ENCODE data around the gene TUSC2.
"Not testable (repeated sequence)": the region's sequence is repeated elsewhere in the genome, so short reads cannot be mapped to it uniquely, and the experiment has no call there.

TUSC2 gene

DNA sequence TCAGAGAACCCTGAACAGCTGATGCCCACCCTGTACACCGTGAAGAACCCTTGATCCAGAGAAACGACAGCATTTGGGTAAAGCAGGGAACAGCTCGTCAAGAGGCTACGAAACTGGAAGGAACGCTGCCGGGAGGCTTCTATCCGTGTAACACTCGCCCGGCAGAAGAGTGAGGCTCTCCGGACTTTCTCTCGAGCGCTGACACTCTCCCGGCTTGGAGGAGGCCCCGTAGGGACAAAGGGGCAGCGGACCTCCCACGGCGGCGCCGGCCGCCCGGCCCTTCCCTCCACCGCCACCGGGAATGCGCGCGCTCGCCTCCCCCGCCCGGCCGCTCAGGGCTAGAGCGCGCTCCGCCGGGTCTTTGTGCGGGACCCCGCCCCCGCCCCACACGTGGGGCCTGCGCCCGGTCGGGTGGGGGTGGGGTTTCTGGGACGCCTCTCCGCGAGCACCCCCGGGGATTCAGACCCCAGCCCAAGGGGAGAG, 7.1 kb downstream of the TUSC2 start:
- H3K9me3 Mint-ChIP-seq: no peaks in the 10 kb centered on the region
- H3K27ac Mint-ChIP-seq: peak overlapping the region; percentile 81
- H3K36me3 Mint-ChIP-seq (ENCODE audit: low read depth): peaks cover 7% of the 10 kb centered on the region
- H3K4me3 Mint-ChIP-seq: peak overlapping the region; percentile 90
- H3K27me3 Mint-ChIP-seq (ENCODE audit: low read depth): no peaks in the 10 kb centered on the region
- H3K4me1 Mint-ChIP-seq (ENCODE audit: low read depth): peaks cover 33% of the 10 kb centered on the region

DNA sequence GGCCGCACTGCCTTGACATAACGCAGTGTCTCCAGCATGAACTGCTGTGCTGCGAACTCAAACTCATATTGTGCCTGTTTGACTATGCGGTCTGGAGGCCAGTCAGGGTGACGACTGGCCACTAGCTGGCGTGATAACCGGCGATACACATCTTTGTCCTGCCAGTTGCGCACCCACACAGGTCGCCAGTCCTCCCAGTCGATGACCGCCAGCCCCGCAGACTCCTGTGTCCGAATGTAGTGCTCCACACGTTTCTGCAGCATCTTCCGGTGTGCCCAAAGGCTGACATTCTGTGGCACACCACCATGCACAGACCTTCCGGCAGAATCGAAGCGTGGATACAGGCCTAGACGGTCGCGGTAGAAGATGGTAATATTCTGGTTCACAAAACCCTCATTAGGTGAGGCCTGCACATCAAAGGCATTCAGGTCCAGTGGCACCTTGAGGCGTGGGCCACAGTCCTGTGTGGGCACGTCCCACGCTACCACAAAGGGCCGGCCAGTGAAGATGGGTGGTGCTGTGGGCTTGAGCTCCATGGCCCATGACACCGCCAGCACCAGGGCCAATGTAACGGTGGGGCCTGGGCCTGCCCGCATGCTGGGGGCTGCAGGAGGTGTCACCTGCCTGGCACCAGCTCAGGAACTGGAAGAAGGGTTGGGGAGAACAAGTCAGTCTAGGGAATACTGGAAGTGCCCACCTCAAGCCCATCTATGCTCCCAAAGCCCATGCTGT, 8.0 kb downstream of the TUSC2 start:
- H3K36me3 Mint-ChIP-seq (ENCODE audit: low read depth): peaks cover 7% of the 10 kb centered on the region
- no peak overlapping the region for H3K27ac Mint-ChIP-seq
- no peaks in the 10 kb centered on the region for H3K9me3 Mint-ChIP-seq
- peaks cover 36% of the 10 kb centered on the region for H3K4me1 Mint-ChIP-seq (ENCODE audit: low read depth)
- peak overlapping the region; percentile 90 for H3K4me3 Mint-ChIP-seq
- H3K27me3 Mint-ChIP-seq (ENCODE audit: low read depth): no peaks in the 10 kb centered on the region

DNA sequence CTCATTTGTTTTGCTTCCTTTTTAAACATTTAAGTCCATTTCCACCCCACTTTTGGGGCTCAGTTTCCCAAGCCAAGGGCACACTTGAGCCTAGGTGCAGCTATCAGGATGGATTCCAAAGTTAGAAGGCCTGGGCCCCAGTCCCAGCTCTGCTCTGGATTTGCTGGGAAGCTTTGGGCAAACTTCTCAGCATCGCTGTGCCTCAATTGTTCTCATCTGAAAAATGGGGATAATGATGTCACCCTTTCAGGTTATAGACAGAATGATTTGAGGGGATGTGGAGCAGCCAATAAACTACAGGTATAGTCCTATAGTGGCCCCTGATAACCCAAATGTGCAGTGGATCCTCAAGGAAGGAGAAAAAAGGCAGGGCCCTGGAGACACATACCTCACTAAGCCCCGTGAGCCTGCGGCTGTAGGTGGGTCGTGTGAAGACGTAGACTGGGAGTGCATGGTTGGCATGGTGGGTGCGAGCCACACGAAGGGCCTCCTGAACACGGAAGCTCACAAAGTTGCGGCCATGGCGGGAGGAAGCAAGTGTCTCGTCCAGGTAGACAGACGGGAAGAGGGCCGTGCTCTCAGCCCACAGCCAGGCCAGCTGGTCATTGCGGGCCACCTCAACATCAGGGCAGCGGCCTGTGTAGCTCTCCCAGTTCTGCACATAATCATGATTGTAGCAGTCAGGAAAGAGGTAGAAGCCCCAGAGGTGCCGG, 8.7 kb downstream of the TUSC2 start:
- no peaks in the 10 kb centered on the region for H3K27me3 Mint-ChIP-seq (ENCODE audit: low read depth)
- H3K9me3 Mint-ChIP-seq: no peaks in the 10 kb centered on the region
- H3K4me1 Mint-ChIP-seq (ENCODE audit: low read depth): peaks cover 32% of the 10 kb centered on the region
- H3K4me3 Mint-ChIP-seq: no peak overlapping the region
- H3K27ac Mint-ChIP-seq: no peak overlapping the region
- H3K36me3 Mint-ChIP-seq (ENCODE audit: low read depth): peaks cover 5% of the 10 kb centered on the region

DNA sequence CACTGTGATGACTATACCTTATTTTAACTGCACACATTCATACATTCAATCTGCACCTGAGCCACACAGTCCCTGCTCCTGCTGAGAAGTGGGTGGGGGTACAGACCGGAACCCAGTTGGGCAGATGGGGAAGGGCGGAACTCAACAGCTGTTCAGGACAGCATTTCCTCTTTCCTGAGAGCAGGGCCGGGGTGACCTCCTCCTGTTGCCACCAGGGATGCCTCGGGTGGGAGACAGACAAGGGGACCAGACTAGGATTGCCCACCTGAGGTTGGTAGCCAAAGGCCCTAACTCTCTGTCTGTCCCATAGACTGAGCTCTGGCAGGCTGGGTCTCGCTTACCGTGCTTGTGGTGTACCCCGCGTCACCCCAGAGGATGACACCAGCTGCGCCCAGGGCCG, 9.4 kb downstream of the TUSC2 start:
- Mint-ChIP-seq H3K4me1 (ENCODE audit: low read depth) (peaks cover 32% of the 10 kb centered on the region), H3K4me3 (peak overlapping the region; percentile 31)

DNA sequence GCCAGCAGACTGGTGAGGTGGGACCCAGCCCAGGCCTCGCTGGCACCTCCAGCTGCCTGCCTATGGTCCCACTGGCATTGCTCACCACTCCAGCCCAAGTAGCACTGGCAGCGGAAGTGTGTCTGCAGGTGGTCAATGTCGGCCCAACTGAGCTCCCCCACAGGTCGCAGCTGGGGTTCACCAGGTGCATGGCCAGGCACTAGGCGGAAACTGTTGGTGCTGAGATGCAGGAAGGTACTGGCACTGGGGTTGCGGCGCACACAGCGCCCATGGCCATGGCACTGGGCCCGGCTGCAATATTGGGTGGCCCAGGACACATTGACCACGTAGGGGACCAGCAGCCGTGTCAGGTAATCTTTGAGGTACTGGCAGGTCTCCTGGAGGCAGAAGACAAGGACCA, 9.9 kb downstream of the TUSC2 start:
- Mint-ChIP-seq H3K27me3 (ENCODE audit: low read depth) (no peaks in the 10 kb centered on the region), H3K4me3 (no peak overlapping the region), H3K4me1 (ENCODE audit: low read depth) (peaks cover 31% of the 10 kb centered on the region), H3K36me3 (ENCODE audit: low read depth) (peaks cover 7% of the 10 kb centered on the region), H3K9me3 (no peaks in the 10 kb centered on the region), H3K27ac (no peak overlapping the region)

More for the DNA sequence above, 9.4 kb downstream of the TUSC2 start:
- Mint-ChIP-seq H3K36me3 (ENCODE audit: low read depth) (peaks cover 7% of the 10 kb centered on the region), H3K27me3 (ENCODE audit: low read depth) (no peaks in the 10 kb centered on the region), H3K27ac (no peak overlapping the region), H3K9me3 (no peaks in the 10 kb centered on the region)

DNA sequence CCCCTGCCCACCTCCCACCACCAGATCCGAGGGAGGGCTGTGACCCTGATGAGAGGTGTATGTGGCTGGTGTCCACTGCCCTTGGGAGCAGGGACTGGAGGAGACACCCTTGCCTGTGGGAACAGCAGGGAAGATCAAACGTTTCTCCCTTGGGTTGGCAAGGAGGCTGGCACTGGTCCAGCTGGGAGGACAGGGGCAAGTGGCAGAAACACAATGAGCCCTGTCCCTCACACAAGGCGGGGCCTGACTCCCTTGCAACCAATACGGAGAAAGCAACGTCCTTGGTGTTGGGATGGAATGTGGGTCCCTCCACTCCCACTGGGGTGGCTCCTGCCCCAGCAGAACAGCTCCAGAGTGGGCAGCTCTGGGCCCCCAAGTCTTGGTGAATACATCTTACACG, 10.7 kb downstream of the TUSC2 start:
- H3K9me3 Mint-ChIP-seq: no peaks in the 10 kb centered on the region
- peaks cover 31% of the 10 kb centered on the region for H3K4me1 Mint-ChIP-seq (ENCODE audit: low read depth)
- peaks cover 7% of the 10 kb centered on the region for H3K36me3 Mint-ChIP-seq (ENCODE audit: low read depth)
- no peaks in the 10 kb centered on the region for H3K27me3 Mint-ChIP-seq (ENCODE audit: low read depth)
- no peak overlapping the region for H3K4me3 Mint-ChIP-seq
- H3K27ac Mint-ChIP-seq: no peak overlapping the region

DNA sequence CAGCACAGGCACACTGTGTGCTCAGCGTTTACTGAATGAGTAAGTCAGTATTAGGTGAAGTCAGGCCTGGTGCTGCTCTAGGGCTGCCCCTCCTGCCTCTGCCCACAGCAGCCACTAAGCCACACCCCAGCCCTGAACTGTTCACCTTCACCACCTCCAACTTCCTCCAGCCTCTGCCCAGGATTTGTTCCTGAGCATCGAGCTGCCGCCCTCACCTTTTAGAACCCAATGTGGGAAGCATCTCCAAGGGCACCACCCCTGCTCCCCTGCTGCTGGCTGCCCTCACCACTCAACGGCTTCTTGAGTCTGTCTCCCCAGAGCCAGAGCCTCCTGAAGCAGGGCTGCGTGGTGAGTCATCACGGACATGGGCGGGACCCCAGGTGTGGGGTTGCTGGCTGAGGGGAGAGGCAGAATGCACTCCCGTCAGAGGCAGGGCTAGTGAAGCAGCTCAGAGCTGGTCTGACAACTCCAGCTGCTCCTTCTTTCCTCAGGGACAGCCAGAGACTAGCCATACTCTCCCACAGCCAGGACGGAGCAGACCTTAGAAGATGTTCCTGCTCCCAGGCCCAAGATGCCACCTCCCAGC, 11.3 kb downstream of the TUSC2 start:
- peaks cover 31% of the 10 kb centered on the region for H3K4me1 Mint-ChIP-seq (ENCODE audit: low read depth)
- no peaks in the 10 kb centered on the region for H3K27me3 Mint-ChIP-seq (ENCODE audit: low read depth)
- peak overlapping the region; percentile 10 for H3K4me3 Mint-ChIP-seq
- no peaks in the 10 kb centered on the region for H3K9me3 Mint-ChIP-seq
- peaks cover 7% of the 10 kb centered on the region for H3K36me3 Mint-ChIP-seq (ENCODE audit: low read depth)
- peak overlapping the region; percentile 71 for H3K27ac Mint-ChIP-seq

DNA sequence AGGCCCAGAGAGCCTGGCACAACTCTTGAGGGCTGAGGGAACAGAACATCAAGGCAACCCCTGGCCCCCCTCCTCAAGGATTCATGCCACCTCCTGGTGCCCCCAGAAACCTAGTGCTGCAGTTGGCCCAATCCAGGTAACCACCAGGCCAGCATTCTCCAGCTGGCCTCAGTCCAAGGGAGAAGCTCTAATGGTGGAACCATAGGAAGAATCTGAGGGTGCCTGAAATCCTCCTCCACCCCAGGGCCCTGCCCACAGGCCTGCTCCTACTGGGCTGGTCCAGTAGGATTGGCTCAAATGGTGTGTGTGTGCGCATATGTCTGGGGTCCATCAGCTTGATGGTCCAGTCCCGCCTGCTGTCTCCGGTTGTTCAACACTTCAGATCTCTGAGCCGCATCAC, 13.2 kb downstream of the TUSC2 start:
- H3K9me3 Mint-ChIP-seq: no peaks in the 10 kb centered on the region
- peaks cover 24% of the 10 kb centered on the region for H3K4me1 Mint-ChIP-seq (ENCODE audit: low read depth)
- H3K27me3 Mint-ChIP-seq (ENCODE audit: low read depth): no peaks in the 10 kb centered on the region
- peak overlapping the region; percentile 41 for H3K27ac Mint-ChIP-seq
- peaks cover 7% of the 10 kb centered on the region for H3K36me3 Mint-ChIP-seq (ENCODE audit: low read depth)
- no peak overlapping the region for H3K4me3 Mint-ChIP-seq

DNA sequence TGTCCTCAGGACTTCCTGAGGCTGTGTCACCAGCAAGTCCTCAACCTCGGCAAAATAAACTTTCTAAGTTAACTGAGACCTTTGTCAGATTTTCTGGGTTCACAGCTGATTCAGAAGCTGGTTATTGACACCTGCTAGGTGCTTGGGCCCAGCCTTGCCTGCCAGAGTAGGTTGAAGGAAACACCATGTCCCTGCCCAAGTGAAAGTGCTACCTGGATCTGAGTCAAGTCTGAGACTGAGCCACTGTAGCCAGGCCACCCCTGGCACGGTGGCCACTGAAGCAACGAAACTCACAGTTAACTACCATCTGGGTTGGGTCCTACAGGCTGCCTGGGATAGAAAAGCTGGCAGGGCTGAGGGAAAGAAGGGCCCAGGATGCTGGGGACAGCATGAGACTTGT, 13.7 kb downstream of the TUSC2 start:
- H3K27me3 Mint-ChIP-seq (ENCODE audit: low read depth): no peaks in the 10 kb centered on the region
- no peak overlapping the region for H3K4me3 Mint-ChIP-seq
- peaks cover 21% of the 10 kb centered on the region for H3K4me1 Mint-ChIP-seq (ENCODE audit: low read depth)
- peaks cover 7% of the 10 kb centered on the region for H3K36me3 Mint-ChIP-seq (ENCODE audit: low read depth)
- no peaks in the 10 kb centered on the region for H3K9me3 Mint-ChIP-seq
- no peak overlapping the region for H3K27ac Mint-ChIP-seq

DNA sequence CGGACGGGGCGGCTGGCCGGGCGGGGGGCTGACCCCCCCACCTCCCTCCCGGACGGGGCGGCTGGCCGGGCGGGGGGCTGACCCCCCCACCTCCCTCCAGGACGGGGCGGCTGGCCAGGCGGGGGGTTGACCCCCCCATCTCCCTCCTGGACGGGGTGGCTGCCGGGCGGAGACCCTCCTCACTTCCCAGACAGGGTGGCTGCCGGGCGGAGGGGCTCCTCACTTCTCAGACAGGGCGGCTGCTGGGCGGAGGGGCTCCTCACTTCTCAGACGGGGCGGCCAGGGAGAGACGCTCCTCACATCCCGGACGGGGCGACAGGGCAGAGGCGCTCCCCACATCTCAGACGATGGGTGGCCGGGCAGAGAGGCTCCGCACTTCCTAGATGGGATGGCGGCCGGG, 16.0 kb downstream of the TUSC2 start:
- peaks cover 13% of the 10 kb centered on the region for H3K4me1 Mint-ChIP-seq (ENCODE audit: low read depth)
- H3K27me3 Mint-ChIP-seq (ENCODE audit: low read depth); H3K9me3 Mint-ChIP-seq; H3K27ac Mint-ChIP-seq; H3K4me3 Mint-ChIP-seq; H3K36me3 Mint-ChIP-seq (ENCODE audit: low read depth): not testable (repeated sequence)

DNA sequence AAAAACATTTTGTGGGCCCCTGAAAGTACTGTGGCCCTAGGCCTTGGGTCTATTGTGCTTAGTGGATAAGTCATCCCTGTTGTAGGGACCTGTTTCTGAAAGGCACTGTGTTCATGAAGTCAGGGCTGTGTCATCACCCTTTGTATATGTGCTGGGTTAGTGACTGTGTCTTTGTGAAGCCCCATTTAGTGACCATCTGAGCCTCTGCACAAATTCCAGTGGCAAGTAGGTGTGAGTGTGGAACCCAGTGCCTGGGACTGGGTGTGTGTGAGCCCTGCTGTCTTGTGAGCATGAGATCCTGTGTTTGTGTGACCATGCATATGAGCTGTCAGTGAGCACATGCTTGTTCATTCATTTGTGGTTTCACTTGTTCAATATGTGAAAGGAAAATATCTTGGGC, 23.4 kb downstream of the TUSC2 start:
- no peak overlapping the region for H3K4me3 Mint-ChIP-seq
- H3K4me1 Mint-ChIP-seq (ENCODE audit: low read depth): peaks cover 9% of the 10 kb centered on the region
- no peak overlapping the region for H3K27ac Mint-ChIP-seq
- H3K36me3 Mint-ChIP-seq (ENCODE audit: low read depth): no peaks in the 10 kb centered on the region
- H3K9me3 Mint-ChIP-seq: no peaks in the 10 kb centered on the region
- H3K27me3 Mint-ChIP-seq (ENCODE audit: low read depth): no peaks in the 10 kb centered on the region

DNA sequence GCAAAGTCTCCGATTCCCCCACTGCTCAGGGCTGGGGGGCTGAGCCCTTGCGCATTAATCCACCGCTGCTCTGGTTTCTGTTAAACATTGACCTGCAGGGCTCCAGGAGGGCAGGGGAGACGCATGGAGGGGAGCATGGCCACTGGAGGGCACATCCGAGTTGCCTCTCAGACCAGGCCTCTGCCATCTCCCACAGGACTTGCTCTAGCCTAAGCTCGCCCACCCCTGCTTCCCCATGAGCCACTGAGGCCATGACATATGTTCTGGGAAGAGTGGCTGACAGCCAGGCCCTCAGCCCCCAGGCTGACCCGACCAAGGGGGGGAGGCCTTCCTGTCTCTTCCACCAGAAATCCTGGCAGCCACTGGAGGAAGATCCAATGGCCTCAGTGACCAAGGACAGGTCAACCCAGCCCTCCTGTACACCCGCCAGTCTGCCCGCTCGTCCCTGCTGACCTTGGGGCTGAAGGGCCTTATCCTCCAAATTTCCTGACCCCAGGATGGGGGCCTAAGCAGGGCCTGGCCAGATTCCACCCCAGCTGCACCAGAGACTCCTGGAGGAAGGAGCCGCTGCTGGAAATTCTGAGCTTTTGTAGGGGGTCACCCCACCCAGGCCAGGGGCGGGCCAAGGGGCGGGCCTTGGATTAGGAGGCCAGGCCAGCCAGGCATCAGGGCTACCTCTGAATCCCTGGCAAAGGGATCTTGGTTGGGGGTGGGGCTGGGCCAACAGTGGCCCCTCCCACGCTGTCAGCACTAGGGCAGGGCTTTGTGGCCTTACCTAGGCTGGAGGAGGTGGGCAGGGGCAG, 24.8 kb downstream of the TUSC2 start, which contains the start of gene HYAL1:
HYAL1 (minus strand) TSS at position 562 of the 803 bp plus-strand sequence. CDS start 618 bp downstream, outside the sequence.
- no peaks in the 10 kb centered on the region for H3K9me3 Mint-ChIP-seq
- H3K4me1 Mint-ChIP-seq (ENCODE audit: low read depth): peaks cover 10% of the 10 kb centered on the region
- H3K36me3 Mint-ChIP-seq (ENCODE audit: low read depth): peaks cover under 1% of the 10 kb centered on the region
- no peak within 1 kb of the TSS for H3K4me3 Mint-ChIP-seq
- no peaks in the 10 kb centered on the region for H3K27me3 Mint-ChIP-seq (ENCODE audit: low read depth)
- H3K27ac Mint-ChIP-seq: no peak within 1 kb of the TSS

DNA sequence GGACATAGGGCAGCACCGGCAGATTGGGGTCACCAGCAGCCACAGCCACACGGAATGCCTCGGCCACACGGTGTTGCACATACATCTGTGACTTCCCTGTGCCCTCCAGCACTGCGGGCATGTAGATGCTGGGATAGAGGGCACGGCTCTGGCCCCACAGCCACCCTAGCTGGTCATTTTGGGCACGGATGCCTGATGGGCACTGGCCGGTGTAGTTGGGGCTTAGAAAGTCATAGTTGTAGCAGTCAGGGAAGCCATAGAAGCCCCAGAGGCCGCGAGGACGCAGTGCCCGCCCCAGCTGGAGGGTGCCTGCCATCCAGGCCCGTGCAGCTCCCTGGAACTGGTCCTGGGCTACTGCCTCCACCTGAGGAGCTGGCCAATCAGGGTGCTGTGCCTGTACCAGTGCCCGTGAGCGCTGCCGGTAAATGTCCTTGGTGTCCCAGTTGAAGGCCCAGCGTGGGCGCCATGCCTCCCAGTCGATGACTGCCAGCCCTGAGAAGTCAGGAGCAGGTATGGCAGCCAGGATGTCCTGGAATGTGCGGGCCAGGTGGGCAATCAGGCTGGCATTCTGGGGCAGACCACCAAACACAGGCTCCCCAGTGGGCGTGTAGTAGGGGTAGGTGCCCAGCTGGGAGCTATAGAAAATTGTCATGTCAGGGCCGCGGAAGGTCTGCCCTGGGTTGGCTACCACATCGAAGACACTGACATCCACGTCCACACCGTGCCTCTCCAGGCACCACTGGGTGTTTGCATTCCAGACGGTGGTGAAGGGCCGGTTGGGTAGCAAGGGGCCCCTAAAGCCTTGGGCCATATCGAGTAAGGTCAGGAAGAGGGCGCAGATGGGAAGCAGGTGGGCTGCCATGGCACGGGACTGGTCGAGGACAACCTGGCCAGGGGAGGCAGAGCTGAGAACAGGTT, 25.7 kb downstream of the TUSC2 start:
- no peaks in the 10 kb centered on the region for H3K27me3 Mint-ChIP-seq (ENCODE audit: low read depth)
- H3K27ac Mint-ChIP-seq: no peak overlapping the region
- peaks cover 18% of the 10 kb centered on the region for H3K4me1 Mint-ChIP-seq (ENCODE audit: low read depth)
- no peaks in the 10 kb centered on the region for H3K9me3 Mint-ChIP-seq
- peaks cover 3% of the 10 kb centered on the region for H3K36me3 Mint-ChIP-seq (ENCODE audit: low read depth)
- H3K4me3 Mint-ChIP-seq: no peak overlapping the region
